Smooth muscle cell (in vitro differentiated cells): ENCODE measurements around the gene SCN1B. TPM values are rescaled to one million over a fixed set of nuclear protein-coding genes. Genes with fewer than 3 reads are reported as not detected.

Experiments
- DNase-seq: peaks from one replicate; lab custom pipeline; 2025; ENCODE audit not compliant: unreplicated experiment; lab: John Stamatoyannopoulos, UW
- H2AFZ ChIP-seq: fragments of 200-600 bp; sonication (generic); 2 replicates; pipeline ENCODE4 v1.6.0; 2016; ENCODE audit warnings: antibody characterized with exemption, low read depth, mild to moderate bottlenecking
- H3F3A ChIP-seq: fragments of 200-600 bp; sonication (generic); 2 replicates; pipeline ENCODE4 v1.6.0; 2017; ENCODE audit warnings: antibody characterized with exemption, low read depth
- H3K27ac ChIP-seq: fragments of 200-600 bp; sonication (generic); 2 replicates; pipeline ENCODE4 v1.5.1; 2016; ENCODE audit warnings: low read depth, mild to moderate bottlenecking
- H3K27me3 ChIP-seq: fragments of 200-600 bp; sonication (generic); 2 replicates; pipeline ENCODE4 v1.6.1; 2016; ENCODE audit warnings: low read depth, mild to moderate bottlenecking
- H3K36me3 ChIP-seq: fragments of 200-600 bp; sonication (generic); 2 replicates; pipeline ENCODE4 v1.5.1; 2016; ENCODE audit warnings: low read depth
- H3K4me1 ChIP-seq: fragments of 200-600 bp; sonication (generic); 2 replicates; pipeline ENCODE4 v1.5.1; 2016; ENCODE audit warnings: low read depth
- H3K4me2 ChIP-seq: fragments of 200-600 bp; sonication (generic); 2 replicates; pipeline ENCODE4 v1.6.0; 2016; ENCODE audit warnings: mild to moderate bottlenecking
- H3K4me3 ChIP-seq: fragments of 200-600 bp; sonication (generic); 2 replicates; pipeline ENCODE4 v1.5.1; 2016; ENCODE audit warnings: mild to moderate bottlenecking
- H3K79me2 ChIP-seq: fragments of 200-600 bp; sonication (generic); 2 replicates; pipeline ENCODE4 v1.6.0; 2016; ENCODE audit warnings: low read depth, mild to moderate bottlenecking
- H3K9ac ChIP-seq: fragments of 200-600 bp; sonication (generic); 2 replicates; pipeline ENCODE4 v1.6.0; 2016; ENCODE audit warnings: low read depth
- H3K9me3 ChIP-seq: fragments of 200-600 bp; sonication (generic); replicated peaks from 2 replicates; pipeline ENCODE4 v1.5.1; 2016; ENCODE audit warnings: low read depth
- H4K20me1 ChIP-seq: fragments of 200-600 bp; sonication (generic); 2 replicates; pipeline ENCODE4 v1.6.0; 2016; ENCODE audit warnings: low read depth
- CTCF ChIP-seq: fragments of 200-600 bp; sonication (generic); IDR thresholded peaks from 2 replicates; pipeline ENCODE4 v1.5.1; 2017; ENCODE audit warnings: borderline replicate concordance, mild to moderate bottlenecking, antibody characterized with exemption; ENCODE audit not compliant: insufficient read depth, poor library complexity, severe bottlenecking
- WGBS: methylation state at CpG from one replicate; pipeline ENCODE4 v1.1.7; 2016; ENCODE audit warnings: low lambda C conversion rate; 5-methylcytosine and 5-hydroxymethylcytosine counted together
- polyA plus RNA-seq: library from polyadenylated mRNA; unstranded; fragments of >200 nt; fragmentation: Nextera tagmentation; extraction: Ambion mirVana; gene quantifications from 2 replicates; pipeline ENCODE4 v1.2.1, GENCODE V29; 2016
- total RNA-seq: library from RNA; depleted of rRNA; stranded (reverse); fragments of >200 nt; gene quantifications from 2 replicates; pipeline ENCODE4 v1.2.3, GENCODE V29; 2014

Gene SCN1B
- total and polyA plus RNA-seq, 2 experiments from 2014 or later, result 0.99 to 2.2 TPM

GRCh38 chr19:35045667-35046300 lies 15.5 kb downstream of the SCN1B start:
- H3K36me3 ChIP-seq, result no peaks in the 10 kb centered on the region
- no peaks in the 10 kb centered on the region for H3K4me1 ChIP-seq
- H3K27me3 ChIP-seq, result no peaks in the 10 kb centered on the region
- WGBS, result 81% methylated on average over 10 of the region's 10 CpGs
- no peak overlapping the region for H2AFZ ChIP-seq
- no peaks in the 10 kb centered on the region for H3K9me3 ChIP-seq
- no peaks in the 10 kb centered on the region for H3K79me2 ChIP-seq
- H3K27ac ChIP-seq, result no peak overlapping the region
- H3F3A ChIP-seq, result no peaks in the 10 kb centered on the region
- H4K20me1 ChIP-seq, result no peaks in the 10 kb centered on the region
- H3K4me2 ChIP-seq, result no peak overlapping the region
- peak; percentile 5 for TF ChIP-seq CTCF
- no peak overlapping the region for H3K9ac ChIP-seq
- no peak overlapping the region for H3K4me3 ChIP-seq
- DNase-seq, result no peak

GRCh38 chr19:35046461-35046860 lies 16.2 kb downstream of the SCN1B start:
- Histone ChIP-seq H3K27ac (no peak overlapping the region), H2AFZ (no peak overlapping the region)

GRCh38 chr19:35048911-35049411 lies 18.7 kb downstream of the SCN1B start:
- 90% methylated on average over 12 of the region's 12 CpGs for WGBS

More at GRCh38 chr19:35046461-35046860, 16.2 kb downstream of the SCN1B start:
- WGBS, result 93% methylated on average over 5 of the region's 5 CpGs
- Histone ChIP-seq H3K27me3 (no peaks in the 10 kb centered on the region), H3K36me3 (no peaks in the 10 kb centered on the region), H3K4me1 (no peaks in the 10 kb centered on the region), H3K9me3 (no peaks in the 10 kb centered on the region), H4K20me1 (no peaks in the 10 kb centered on the region), H3K4me3 (no peak overlapping the region), H3K79me2 (no peaks in the 10 kb centered on the region), H3K9ac (no peak overlapping the region), H3K4me2 (no peak overlapping the region), H3F3A (no peaks in the 10 kb centered on the region)
- no peak for DNase-seq
- no peak for TF ChIP-seq CTCF

More at GRCh38 chr19:35048911-35049411, 18.7 kb downstream of the SCN1B start:
- Histone ChIP-seq H3K27me3 (no peaks in the 10 kb centered on the region), H3K4me3 (no peak overlapping the region), H3K27ac (no peak overlapping the region), H3K4me1 (no peaks in the 10 kb centered on the region), H3K4me2 (no peak overlapping the region), H3K9me3 (no peaks in the 10 kb centered on the region), H3K36me3 (no peaks in the 10 kb centered on the region), H3F3A (no peaks in the 10 kb centered on the region), H2AFZ (no peak overlapping the region), H3K79me2 (no peaks in the 10 kb centered on the region), H4K20me1 (no peaks in the 10 kb centered on the region), H3K9ac (no peak overlapping the region)
- DNase-seq, result no peak
- TF ChIP-seq CTCF, result no peak
